Right lobe of liver (tissue), 4 donors: Measurements from ENCODE around the gene SRRM4.

Experiments used
- POLR2A ChIP-seq: fragments of 450-650 bp; IDR thresholded peaks from one replicate; pipeline ENCODE4 v1.6.1; 2017; ENCODE audit warnings: antibody characterized with exemption, mild to moderate bottlenecking
- TF ChIP-seq, protein P1 (sequence below), 4 donors: fragments of 200-600 bp in 3 of 4; fragments of 450-650 bp in 1 of 4; IDR thresholded peaks; one replicate each; pipeline versions ENCODE4 v1.5.1 to v1.8.0; 2016 to 2022; ENCODE audit warnings: antibody characterized with exemption in 4 of 4, mild to moderate bottlenecking in 2 of 4
- donor health status: DM: no; HTN: no; CAD: no.
- donor health status: DM: no; HTN: no; CAD: no.
- donor health status: DM: no; HTN: yes; CAD: no.

DNA sequence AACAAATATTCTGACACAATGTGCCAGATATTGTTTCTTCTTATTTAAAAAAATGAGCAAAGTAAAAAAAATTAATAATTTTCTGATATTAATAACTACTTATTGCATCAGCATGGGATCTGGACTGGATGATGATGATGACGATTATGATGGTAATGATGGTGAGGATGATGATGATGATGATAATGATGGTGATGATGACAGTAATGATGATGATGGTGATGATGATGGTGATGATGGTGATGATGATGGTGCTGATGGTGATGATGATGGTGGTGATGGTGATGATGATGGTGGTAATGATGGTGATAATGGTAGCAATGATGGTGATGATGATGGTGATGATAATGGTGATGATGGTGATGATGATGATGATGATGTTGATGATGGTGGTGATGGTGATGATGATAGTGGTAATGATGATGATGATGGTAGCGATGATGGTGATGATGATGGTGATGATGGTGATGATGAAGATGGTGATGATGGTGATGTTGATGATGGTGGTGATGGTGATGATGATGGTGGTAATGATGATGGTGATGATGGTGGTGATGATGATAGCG lies 94.0 kb downstream of the SRRM4 start:
- no peak for TF ChIP-seq POLR2A
- TF ChIP-seq, protein P1, sequence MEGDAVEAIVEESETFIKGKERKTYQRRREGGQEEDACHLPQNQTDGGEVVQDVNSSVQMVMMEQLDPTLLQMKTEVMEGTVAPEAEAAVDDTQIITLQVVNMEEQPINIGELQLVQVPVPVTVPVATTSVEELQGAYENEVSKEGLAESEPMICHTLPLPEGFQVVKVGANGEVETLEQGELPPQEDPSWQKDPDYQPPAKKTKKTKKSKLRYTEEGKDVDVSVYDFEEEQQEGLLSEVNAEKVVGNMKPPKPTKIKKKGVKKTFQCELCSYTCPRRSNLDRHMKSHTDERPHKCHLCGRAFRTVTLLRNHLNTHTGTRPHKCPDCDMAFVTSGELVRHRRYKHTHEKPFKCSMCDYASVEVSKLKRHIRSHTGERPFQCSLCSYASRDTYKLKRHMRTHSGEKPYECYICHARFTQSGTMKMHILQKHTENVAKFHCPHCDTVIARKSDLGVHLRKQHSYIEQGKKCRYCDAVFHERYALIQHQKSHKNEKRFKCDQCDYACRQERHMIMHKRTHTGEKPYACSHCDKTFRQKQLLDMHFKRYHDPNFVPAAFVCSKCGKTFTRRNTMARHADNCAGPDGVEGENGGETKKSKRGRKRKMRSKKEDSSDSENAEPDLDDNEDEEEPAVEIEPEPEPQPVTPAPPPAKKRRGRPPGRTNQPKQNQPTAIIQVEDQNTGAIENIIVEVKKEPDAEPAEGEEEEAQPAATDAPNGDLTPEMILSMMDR (IDR thresholded peaks at IDR 0.05) = no peak
